Kidney tubule cell (primary cell): ENCODE data around the gene SPATA7.
"Not testable (repeated sequence)": the region's sequence is repeated elsewhere in the genome, so short reads cannot be mapped to it uniquely, and the experiment has no call there.

Experiments used
- DNase-seq: peaks from one replicate; pipeline ENCODE4 v3.0.0-alpha.2; 2018; ENCODE audit warnings: low spot score

SPATA7 gene, protein sequence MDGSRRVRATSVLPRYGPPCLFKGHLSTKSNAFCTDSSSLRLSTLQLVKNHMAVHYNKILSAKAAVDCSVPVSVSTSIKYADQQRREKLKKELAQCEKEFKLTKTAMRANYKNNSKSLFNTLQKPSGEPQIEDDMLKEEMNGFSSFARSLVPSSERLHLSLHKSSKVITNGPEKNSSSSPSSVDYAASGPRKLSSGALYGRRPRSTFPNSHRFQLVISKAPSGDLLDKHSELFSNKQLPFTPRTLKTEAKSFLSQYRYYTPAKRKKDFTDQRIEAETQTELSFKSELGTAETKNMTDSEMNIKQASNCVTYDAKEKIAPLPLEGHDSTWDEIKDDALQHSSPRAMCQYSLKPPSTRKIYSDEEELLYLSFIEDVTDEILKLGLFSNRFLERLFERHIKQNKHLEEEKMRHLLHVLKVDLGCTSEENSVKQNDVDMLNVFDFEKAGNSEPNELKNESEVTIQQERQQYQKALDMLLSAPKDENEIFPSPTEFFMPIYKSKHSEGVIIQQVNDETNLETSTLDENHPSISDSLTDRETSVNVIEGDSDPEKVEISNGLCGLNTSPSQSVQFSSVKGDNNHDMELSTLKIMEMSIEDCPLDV

GRCh38 chr14:88385212-88386101, at the start of gene SPATA7:
Gene SPATA7 (plus strand): TSS chr14:88385657. CDS start chr14:88385819, 162 bp downstream.
- DNase-seq: peak; percentile 89

DNA sequence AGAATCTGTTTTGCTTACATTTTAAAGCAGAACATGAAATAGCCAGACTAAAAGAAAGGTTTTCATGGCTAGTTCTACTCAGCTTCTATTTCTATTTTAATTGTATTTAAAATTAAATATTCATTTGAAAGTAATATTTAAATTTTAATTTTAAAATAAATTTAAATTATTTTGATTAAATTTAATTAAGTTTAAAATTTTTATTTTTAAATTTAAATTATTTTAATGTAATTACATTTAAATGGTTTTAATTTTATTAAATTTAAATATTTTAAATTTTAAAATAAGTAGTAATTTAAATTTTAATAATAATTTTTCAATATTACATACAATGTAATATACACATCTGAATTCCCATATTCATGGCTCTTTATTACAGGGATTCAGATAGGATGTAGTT, 45.1 kb upstream of the SPATA7 start:
- DNase-seq: no peak

DNA sequence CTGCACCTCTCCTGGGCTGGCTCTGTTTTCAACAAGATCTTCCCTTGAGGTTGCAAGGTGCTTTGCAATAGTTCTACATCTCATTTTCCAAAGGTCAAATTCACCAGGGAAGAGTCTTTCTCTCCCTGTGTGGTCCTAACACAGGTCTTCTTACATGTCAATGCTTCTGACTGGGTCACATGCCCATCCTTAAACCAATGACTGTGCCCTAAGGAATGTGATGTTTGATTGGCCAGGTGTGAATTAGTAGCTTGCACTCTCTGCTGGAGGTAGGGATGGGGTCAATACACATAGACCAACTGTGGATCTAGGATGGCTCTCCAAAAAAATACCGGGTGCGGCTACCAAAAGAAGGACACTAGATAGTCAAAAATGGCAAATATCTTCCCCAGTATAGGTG, 42.5 kb upstream of the SPATA7 start:
- peak; percentile 18 for DNase-seq

DNA sequence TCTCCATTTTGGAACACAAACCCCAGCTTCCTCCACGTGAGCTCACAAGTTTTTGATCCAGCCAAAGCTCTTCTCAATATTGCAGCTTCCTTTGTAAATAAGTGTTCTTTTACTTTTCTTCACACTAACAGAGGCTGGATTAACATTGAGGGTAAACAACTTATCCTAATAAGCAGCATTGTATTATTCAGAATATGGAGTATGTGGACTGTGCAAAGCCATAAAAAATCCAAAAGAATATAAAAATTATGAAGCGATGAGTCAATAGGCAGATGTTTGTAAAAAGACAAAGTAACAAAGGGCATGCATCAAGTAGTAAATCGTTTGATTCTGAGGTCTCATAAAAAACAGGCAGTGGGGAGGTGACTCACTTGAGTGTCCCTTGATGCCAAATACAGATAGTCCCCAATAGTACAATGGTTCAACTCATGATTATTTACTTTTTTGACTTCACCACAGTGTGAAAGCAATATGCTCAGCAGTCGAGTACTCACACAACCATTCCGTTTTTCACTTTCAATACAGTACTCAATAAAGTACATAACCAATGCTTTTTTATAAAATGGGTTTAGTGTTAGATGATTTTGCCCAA, 39.3 kb upstream of the SPATA7 start:
- no peak for DNase-seq

DNA sequence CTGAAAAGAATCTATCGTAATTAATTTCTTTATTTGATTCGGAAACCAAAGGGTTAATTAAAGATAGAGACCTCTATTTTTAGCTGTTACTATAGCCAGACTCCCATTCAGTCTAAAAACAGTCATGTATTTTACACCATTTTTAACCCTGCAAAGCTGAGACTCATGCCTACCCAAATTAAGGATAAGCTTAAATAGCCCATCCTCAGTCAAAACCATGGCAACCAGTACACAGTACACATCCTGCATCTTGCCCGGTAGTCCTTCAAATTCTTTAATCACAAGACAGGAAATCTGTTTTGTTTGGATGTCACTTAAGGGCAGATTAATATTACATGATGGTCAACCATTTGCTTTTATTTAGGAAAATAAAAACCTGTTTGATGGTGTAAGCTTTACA, 36.9 kb upstream of the SPATA7 start:
- DNase-seq: no peak

DNA sequence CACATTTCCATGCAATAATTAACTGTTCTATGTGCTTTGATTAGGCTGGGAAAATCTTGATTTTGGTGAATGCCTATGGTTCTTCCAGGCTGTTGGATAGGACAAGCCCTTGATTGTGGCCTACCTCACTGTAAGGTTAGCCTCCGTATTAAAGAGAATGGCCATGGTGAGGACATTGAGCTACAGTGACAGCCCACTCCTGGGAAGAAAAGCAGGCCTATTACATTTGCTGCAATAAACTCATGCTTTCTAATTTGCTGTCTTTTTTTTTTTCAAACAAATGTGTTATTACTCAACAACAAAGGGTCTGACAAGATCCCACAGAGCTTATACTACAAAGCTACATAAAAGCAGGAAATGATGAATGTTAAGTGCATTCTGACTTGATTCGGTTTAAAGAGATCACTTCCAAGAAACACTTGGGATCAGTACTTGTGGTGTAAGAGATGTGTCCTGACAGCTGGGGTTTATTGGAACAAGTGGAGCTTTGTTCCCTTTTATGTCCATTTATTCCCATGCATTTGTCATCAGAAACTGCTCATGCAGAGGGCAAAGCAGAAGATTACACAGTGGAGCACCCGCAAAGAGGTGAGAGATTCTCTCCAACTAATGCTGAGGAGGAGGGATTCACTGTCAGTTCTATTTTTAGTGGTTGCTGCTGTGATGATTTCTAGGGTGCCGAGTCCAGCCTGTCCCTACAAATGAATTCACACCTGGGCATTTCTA, 33.3 kb upstream of the SPATA7 start:
- no peak for DNase-seq

DNA sequence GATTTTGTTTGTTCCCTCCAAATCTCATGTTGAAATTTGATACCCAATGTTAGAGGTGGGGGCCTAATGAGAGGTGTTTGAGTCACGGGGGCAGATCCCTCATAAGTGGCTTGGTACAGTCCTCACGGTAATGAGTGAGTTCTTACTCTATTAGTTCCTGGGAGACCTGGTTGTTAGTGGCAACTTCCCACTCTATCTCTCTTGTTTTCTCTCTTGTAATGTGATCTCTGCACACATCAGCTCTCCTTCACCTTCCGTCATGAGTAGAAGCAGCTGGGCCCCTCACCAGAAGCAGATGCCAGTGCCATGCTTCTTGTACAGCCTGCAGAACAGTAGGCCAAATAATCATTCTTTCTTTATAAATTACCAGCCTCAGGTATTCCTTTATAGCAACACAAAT, 32.8 kb upstream of the SPATA7 start:
- DNase-seq: no peak

DNA sequence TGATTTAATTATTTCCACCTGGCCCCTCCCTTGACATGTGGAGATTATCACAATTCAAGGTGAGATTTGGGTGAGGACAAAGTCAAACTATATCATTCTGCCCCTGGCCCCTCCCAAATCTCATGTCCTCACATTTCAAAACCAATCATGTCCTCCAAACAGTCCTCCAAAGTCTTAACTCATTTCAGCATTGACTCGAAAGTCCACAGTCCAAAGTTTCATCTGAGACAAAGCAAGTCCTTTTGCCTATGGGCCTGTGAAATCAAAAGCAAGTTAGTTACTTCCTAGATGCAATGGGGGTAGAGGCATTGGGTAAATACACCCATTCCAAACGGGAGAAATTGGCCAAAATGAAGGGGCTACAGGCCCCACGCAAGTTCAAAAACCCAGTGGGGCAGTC, 31.1 kb upstream of the SPATA7 start:
- DNase-seq: no peak

DNA sequence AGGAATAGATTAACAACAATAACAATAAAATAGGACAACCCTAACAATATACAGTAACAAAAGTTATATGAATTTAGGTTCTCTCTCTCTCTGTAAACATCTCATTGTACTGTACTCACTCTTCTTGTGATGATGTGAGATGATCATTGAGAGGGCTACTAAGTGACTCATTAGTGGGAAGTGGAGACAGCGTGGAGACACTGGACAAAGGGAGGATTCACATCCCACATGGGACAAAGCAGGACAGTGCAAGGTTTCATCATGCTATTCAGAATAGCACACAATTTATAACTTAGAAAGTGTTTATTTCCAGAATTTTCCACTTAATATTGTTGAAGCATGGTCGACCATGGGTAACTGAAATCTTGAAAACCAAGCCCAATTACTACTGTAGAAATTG, 26.0 kb upstream of the SPATA7 start:
- DNase-seq: no peak

DNA sequence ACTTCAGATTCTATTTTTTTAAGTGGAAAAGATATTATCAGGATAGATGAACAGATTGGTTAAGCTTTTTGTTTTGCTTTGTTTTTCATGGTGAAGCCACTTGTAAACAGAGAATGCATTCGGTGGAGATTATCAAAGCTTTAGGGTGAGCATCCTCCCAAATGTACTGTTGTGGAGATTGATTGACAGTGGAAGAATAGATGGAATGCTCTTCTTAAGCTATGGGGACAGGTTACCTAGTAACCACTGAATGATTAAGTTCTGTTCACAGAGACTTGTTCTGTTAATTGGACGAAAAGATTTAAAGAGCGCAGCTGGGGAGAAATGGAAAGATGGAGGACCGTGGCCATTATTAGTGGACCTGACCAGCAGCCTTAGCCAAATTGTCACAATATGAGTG, 21.8 kb upstream of the SPATA7 start:
- no peak for DNase-seq

DNA sequence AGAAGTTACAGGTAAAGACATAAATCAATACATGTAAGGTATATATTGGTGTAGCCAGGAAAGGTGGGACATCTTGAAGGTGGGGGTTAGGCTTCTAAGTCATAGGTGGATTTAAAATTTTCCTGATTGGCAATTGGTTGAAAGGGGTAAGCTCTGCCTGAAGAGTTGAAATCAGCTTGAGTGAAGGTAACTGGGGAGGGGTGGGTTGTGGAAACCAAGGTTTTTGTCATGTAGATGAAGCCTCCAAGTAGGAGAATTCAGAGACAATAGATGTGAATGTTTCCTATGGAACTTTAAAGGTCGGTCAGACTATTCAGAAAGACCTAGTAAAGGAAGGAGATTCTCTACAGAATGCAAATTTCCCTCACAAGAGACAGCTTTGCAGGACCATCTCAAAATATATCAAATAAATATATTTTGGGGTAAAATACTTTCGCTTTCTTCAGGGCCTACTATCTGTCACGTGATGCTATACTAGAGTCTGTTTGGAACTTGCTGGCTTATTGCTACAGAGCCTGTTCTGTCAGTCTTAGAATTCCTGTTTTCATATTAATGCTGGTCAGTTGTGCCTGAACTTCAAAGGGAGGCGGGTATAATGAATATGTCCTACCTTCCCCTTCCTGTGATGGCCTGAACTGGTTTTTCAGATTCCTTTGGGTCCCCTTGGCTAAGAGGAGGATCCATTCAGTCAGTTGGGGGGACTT, 20.6 kb upstream of the SPATA7 start:
- DNase-seq: no peak

- no peak for DNase-seq
Observed at GRCh38 chr14:88369496-88369895, 16.0 kb upstream of the SPATA7 start.

DNA sequence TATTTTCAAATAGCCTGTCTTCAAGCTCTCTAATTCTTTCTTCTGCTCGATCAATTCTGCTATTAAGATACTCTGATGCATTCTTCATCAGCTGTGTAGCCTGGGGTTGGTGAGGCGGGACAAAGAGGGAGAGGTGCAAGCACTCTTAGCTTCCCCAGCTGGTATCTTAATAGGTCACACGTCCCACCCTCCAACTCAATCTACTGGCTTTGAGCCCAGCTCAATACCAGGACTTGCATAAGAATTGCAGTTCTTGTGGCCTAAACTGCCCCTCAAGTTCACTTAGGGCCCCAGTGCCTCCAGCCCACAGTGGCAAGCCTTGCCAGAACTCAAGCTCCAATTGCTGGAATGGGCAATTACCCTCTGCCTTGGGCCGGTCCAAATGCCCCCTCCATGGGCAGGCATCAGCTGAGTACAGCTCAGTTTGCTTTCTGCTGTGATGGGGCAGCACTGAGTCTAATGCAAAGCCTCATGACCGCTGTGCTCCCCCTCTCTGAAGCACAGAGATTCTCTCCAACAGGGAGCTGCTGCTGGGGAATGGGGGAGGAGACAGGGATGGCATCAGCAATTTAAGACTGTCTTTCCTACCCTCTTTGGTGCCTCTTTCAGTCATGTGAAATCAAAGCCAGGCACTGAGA, 5.6 kb upstream of the SPATA7 start:
- no peak for DNase-seq

GRCh38 chr14:88380405-88380804, 5.1 kb upstream of the SPATA7 start:
- peak; percentile 10 for DNase-seq

- not testable (repeated sequence) for DNase-seq
Observed at GRCh38 chr14:88381634-88382033, 3.8 kb upstream of the SPATA7 start.

DNA sequence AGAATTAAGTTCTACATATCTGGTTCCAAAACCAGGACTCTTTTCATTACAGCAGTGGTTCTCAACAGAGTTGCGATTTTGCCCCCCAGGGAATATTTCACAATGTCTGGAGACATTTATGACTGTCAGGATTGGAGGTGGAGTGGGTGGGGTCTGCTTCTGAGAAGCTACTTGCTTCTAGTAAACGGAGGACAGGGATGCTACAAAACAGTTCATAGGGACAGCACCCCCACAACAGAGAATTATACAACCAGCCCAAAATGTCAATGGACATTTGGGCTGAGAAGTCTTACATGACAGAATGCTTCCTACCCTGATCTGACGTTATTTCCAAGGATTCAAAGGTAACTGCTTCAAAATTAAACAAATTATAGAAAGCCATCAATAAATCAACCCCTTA, 739 bp upstream of the SPATA7 start:
- no peak for DNase-seq

DNA sequence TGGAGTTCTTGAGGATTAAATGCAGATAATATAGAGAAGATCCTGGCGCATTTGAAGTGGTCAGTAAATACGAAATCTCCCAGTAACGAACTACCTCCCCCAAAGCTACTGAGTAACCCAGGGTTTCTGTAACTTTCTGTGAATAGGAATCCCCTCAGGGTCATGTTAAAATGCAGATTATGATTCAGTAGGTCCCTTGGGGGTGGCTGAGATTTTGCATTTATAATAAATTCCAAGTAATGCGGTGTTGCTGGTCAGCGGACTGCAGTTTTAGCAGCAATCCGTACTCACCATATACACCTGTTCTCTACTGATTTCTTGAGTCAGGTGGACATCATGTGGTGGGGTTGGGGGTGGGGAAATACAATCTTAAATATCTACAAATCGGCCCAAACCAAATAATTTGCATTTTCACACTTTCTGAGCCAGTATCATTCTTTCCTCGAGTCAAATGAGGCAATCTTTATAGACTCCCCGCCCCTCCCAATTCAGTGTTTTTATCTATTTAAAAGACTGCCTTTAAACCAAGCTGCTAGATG, 868 bp downstream of the SPATA7 start:
- DNase-seq: peak; percentile 4

GRCh38 chr14:88388741-88389282, 3.4 kb downstream of the SPATA7 start:
- DNase-seq: no peak

- no peak for DNase-seq
Observed at GRCh38 chr14:88392609-88393008, 7.2 kb downstream of the SPATA7 start.

DNA sequence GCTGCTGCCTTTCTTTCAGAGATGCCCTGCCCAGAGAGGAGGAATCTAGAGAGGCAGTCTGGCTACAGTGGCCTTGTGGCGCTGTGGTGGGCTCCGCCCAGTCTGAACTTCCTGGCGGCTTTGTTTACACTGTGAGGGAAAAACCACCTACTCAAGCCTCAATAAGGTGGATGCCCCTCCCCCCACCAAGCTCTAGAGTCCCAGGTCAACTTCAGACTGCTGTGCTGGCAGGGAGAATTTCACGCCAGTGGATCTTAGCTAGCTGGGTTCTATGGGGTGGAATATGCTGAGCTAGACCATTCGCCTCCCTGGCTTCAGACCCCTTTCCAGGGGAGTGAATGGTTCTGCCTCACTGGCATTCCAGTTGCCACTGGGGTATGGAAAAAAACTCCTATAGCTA, 25.6 kb downstream of the SPATA7 start:
- DNase-seq: no peak
